SH-SY5Y (cell line): ENCODE data around the gene GTPBP4.

ENCODE experiments used
- GATA2 ChIP-seq: IDR thresholded peaks from 2 replicates; pipeline ENCODE4 v1.6.1; 2011; ENCODE audit warnings: mild to moderate bottlenecking, low read depth, low read length
- GATA3 ChIP-seq: IDR thresholded peaks from 2 replicates; pipeline ENCODE4 v1.6.1; 2011; ENCODE audit warnings: low read depth, mild to moderate bottlenecking, low read length, moderate library complexity

DNA sequence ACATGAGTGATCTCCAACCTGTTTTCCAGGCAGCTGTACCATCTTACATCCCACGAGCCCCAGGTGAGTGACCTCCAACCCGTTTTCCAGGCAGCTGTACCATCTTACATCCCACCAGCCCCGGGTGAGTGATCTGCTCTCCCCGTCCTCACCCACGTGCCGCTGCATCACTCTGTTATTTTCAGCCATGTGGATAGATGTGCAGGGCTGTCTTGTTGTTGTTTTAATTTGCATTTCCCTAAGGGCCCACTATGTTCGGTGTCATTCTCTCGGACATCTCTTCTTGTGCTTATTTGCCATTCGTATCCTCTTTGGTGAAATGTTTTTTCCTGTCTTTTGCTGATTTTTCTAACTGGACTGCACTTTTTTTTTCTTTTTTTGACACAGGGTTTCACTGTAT, 38.8 kb upstream of the GTPBP4 start:
- TF ChIP-seq GATA2, result no peak
- TF ChIP-seq GATA3, result no peak
